ENCODE measurements around the gene CNN2. TPM values are rescaled to one million over a fixed set of nuclear protein-coding genes. Genes with fewer than 3 reads are reported as not detected.

CNN2 gene
- total and polyA plus RNA-seq, 2 of the 13 experiments (the other 11 are each of a cell fraction or from before 2014, with no cell fraction given): 63.6 to 70.0 TPM

DNA sequence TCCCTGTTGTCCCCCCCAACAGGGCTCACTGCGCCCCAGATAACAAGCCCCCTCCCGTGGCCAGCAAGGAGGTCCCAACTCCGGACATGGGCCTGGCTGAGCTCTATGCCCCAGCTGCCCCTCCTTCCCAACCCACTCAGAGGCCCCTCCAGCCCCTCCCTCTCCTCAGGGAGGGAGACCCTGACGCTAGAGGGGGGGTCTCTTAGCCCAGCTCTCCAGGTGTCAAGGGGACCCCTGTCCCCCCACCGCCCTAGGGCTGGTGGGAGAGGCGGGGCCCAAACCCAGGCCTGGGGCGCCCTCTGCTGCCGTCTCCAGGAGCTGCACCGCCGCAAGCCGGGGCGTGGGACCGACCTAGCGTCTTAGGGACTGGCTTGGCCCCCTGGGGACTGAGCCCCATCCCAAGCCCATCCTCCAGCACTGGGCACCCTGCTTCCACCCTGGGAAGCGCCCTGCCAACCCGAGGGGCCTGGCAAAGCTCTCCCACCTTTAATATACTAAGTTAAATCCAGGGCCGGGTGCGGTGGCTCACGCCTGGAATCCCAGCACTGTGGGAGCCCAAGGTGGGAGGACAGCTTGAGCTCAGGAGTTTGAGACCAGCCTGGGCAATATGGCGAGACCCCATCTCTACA is 24.8 kb upstream of the CNN2 start (continued):
- TF ChIP-seq, protein P1, sequence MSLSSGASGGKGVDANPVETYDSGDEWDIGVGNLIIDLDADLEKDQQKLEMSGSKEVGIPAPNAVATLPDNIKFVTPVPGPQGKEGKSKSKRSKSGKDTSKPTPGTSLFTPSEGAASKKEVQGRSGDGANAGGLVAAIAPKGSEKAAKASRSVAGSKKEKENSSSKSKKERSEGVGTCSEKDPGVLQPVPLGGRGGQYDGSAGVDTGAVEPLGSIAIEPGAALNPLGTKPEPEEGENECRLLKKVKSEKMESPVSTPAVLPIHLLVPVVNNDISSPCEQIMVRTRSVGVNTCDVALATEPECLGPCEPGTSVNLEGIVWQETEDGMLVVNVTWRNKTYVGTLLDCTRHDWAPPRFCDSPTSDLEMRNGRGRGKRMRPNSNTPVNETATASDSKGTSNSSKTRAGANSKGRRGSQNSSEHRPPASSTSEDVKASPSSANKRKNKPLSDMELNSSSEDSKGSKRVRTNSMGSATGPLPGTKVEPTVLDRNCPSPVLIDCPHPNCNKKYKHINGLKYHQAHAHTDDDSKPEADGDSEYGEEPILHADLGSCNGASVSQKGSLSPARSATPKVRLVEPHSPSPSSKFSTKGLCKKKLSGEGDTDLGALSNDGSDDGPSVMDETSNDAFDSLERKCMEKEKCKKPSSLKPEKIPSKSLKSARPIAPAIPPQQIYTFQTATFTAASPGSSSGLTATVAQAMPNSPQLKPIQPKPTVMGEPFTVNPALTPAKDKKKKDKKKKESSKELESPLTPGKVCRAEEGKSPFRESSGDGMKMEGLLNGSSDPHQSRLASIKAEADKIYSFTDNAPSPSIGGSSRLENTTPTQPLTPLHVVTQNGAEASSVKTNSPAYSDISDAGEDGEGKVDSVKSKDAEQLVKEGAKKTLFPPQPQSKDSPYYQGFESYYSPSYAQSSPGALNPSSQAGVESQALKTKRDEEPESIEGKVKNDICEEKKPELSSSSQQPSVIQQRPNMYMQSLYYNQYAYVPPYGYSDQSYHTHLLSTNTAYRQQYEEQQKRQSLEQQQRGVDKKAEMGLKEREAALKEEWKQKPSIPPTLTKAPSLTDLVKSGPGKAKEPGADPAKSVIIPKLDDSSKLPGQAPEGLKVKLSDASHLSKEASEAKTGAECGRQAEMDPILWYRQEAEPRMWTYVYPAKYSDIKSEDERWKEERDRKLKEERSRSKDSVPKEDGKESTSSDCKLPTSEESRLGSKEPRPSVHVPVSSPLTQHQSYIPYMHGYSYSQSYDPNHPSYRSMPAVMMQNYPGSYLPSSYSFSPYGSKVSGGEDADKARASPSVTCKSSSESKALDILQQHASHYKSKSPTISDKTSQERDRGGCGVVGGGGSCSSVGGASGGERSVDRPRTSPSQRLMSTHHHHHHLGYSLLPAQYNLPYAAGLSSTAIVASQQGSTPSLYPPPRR (CRISPR knock-in tag; IDR thresholded peaks at IDR 0.05; ENCODE audit: borderline replicate concordance): no peak
- TF ChIP-seq HDAC1 (CRISPR knock-in tag; IDR thresholded peaks at IDR 0.05) (0 out of 2 replicates have a peak, but pooled peaks have one; percentile 39), PCBP1 (IDR thresholded peaks at IDR 0.05; ENCODE audit: borderline replicate concordance, low read depth, low read length) (0 out of 2 replicates have a peak, but pooled peaks have one; percentile 39), SNRNP70 (IDR thresholded peaks at IDR 0.05; ENCODE audit: low read depth, low read length) (no peak), ZNF619 (CRISPR knock-in tag; IDR thresholded peaks at IDR 0.05) (no peak), SP5 (CRISPR knock-in tag; IDR thresholded peaks at IDR 0.05; ENCODE audit: borderline replicate concordance, low read depth) (0 out of 2 replicates have a peak, but pooled peaks have one; percentile 18), MAZ (IDR thresholded peaks at IDR 0.05; ENCODE audit: borderline replicate concordance, low read depth, low read length) (peak; percentile 32; the same call in 1 of the 2 replicates), MAZ (CRISPR knock-in tag; IDR thresholded peaks at IDR 0.05; ENCODE audit: low read depth) (no peak)
- TF ChIP-seq, protein P2, sequence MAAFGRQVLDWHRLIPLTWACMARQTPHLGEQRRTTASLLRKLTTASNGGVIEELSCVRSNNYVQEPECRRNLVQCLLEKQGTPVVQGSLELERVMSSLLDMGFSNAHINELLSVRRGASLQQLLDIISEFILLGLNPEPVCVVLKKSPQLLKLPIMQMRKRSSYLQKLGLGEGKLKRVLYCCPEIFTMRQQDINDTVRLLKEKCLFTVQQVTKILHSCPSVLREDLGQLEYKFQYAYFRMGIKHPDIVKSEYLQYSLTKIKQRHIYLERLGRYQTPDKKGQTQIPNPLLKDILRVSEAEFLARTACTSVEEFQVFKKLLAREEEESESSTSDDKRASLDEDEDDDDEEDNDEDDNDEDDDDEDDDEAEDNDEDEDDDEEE (CRISPR knock-in tag; IDR thresholded peaks at IDR 0.05): no peak
- TF ChIP-seq, protein P3, sequence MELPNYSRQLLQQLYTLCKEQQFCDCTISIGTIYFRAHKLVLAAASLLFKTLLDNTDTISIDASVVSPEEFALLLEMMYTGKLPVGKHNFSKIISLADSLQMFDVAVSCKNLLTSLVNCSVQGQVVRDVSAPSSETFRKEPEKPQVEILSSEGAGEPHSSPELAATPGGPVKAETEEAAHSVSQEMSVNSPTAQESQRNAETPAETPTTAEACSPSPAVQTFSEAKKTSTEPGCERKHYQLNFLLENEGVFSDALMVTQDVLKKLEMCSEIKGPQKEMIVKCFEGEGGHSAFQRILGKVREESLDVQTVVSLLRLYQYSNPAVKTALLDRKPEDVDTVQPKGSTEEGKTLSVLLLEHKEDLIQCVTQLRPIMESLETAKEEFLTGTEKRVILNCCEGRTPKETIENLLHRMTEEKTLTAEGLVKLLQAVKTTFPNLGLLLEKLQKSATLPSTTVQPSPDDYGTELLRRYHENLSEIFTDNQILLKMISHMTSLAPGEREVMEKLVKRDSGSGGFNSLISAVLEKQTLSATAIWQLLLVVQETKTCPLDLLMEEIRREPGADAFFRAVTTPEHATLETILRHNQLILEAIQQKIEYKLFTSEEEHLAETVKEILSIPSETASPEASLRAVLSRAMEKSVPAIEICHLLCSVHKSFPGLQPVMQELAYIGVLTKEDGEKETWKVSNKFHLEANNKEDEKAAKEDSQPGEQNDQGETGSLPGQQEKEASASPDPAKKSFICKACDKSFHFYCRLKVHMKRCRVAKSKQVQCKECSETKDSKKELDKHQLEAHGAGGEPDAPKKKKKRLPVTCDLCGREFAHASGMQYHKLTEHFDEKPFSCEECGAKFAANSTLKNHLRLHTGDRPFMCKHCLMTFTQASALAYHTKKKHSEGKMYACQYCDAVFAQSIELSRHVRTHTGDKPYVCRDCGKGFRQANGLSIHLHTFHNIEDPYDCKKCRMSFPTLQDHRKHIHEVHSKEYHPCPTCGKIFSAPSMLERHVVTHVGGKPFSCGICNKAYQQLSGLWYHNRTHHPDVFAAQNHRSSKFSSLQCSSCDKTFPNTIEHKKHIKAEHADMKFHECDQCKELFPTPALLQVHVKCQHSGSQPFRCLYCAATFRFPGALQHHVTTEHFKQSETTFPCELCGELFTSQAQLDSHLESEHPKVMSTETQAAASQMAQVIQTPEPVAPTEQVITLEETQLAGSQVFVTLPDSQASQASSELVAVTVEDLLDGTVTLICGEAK (IDR thresholded peaks at IDR 0.05): no peak
- TF ChIP-seq, protein P3 (CRISPR knock-in tag; IDR thresholded peaks at IDR 0.05): no peak
- TF ChIP-seq, protein P4, sequence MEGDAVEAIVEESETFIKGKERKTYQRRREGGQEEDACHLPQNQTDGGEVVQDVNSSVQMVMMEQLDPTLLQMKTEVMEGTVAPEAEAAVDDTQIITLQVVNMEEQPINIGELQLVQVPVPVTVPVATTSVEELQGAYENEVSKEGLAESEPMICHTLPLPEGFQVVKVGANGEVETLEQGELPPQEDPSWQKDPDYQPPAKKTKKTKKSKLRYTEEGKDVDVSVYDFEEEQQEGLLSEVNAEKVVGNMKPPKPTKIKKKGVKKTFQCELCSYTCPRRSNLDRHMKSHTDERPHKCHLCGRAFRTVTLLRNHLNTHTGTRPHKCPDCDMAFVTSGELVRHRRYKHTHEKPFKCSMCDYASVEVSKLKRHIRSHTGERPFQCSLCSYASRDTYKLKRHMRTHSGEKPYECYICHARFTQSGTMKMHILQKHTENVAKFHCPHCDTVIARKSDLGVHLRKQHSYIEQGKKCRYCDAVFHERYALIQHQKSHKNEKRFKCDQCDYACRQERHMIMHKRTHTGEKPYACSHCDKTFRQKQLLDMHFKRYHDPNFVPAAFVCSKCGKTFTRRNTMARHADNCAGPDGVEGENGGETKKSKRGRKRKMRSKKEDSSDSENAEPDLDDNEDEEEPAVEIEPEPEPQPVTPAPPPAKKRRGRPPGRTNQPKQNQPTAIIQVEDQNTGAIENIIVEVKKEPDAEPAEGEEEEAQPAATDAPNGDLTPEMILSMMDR (CRISPR knock-in tag; IDR thresholded peaks at IDR 0.05): peak; percentile 96

Measured in HepG2 (cell line).